Astrocyte of the cerebellum (primary cell): ENCODE measurements around the gene NHS.

Source experiments
- DNase-seq: peaks from one replicate; pipeline ENCODE4 v3.0.0-alpha.2; 2011; ENCODE audit warnings: low read depth
- H3K4me3 ChIP-seq: 2 replicates; pipeline ENCODE4 v1.5.1; 2011; ENCODE audit warnings: mild to moderate bottlenecking, low read depth, low read length, moderate library complexity
- in situ Hi-C: cut with HindIII; loops from 2 replicates; pipeline ENCODE4 v1.10.0; 2017; ENCODE audit warnings: low sequenced_read_pairs
- TF ChIP-seq, protein P1 (sequence below): IDR thresholded peaks from 2 replicates; pipeline ENCODE4 v1.5.1; 2012; ENCODE audit warnings: low read length, low read depth, moderate library complexity, mild to moderate bottlenecking; ENCODE audit errors: missing control alignments

The NHS gene

DNA sequence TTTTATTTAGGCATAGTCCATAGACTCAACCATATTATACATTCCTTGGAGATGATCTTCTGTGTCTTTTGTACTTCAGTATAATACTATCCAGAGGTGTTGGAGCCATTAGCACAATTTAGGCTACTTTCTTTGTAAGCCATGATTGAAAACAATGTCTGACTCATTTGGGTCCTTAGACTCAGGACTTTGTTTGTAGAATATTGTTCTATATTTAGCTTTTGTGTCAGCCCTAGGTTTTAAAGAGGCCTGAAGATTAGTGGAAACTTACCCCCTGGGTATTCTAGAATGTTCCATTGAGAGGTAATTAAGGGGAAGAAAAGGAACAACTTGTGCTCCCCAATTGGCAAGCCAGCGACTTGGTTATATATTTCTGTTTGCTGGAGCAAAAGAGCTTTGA is 217.1 kb downstream of the NHS start:
- H3K4me3 ChIP-seq: no peak overlapping the region
- in situ Hi-C loops: loop anchor here (5.0 kb wide), 2 partner anchors 35 to 95 kb away; no protein-coding TSS in a partner anchor
- TF ChIP-seq, protein P1, sequence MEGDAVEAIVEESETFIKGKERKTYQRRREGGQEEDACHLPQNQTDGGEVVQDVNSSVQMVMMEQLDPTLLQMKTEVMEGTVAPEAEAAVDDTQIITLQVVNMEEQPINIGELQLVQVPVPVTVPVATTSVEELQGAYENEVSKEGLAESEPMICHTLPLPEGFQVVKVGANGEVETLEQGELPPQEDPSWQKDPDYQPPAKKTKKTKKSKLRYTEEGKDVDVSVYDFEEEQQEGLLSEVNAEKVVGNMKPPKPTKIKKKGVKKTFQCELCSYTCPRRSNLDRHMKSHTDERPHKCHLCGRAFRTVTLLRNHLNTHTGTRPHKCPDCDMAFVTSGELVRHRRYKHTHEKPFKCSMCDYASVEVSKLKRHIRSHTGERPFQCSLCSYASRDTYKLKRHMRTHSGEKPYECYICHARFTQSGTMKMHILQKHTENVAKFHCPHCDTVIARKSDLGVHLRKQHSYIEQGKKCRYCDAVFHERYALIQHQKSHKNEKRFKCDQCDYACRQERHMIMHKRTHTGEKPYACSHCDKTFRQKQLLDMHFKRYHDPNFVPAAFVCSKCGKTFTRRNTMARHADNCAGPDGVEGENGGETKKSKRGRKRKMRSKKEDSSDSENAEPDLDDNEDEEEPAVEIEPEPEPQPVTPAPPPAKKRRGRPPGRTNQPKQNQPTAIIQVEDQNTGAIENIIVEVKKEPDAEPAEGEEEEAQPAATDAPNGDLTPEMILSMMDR: no peak
- no peak for DNase-seq

DNA sequence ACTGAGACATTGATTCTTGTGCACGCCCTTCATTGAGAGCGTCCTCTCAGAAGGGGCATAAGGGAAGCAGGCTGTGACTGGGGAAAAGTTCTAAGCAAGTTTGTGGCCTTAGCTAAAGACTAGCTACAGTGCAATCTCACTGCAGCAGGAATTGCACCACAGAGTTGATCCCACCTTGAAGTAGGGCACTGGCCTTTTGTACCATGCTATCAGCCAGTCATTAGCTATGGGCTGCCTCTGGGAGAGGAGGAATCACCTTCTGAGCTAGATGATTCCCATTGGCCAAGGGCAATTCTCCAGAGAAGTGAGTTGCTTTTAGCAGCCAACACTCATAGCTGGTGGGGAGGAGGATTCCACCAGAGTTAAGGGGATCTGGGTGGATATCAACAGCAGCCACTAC is 219.7 kb downstream of the NHS start:
- TF ChIP-seq, protein P1: no peak
- H3K4me3 ChIP-seq: no peak overlapping the region
- in situ Hi-C loops: loop anchor here (5.0 kb wide), 2 partner anchors 37 to 97 kb away; no protein-coding TSS in a partner anchor
- DNase-seq: no peak

DNA sequence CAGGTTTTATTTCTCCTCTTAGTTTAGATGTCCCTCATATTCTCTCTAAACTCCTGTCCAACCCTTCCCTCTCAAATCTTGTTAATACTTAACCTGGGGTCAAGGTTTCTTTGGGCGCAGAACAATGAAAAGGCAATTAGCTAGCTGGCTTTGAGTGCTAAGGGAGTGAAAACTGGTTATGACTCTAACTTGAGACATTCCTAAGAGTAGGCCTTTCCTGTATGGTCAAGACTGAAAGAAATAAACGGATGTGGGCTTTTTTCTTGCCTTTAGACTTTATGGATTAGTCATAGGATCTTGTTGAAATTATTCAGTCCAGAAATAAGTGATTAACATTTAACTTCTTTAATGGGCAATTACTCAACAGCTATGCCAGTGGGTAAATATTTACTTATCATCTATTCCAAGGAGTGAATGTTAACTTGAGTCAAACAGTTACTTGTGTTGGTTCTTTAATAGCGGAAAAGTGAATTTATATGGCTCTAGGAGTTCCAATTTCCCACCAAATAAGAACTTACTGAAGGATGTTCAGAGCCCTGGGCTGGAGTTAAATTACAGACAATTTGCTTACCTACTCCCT is 220.5 kb downstream of the NHS start:
- no peak overlapping the region for H3K4me3 ChIP-seq
- DNase-seq: no peak
- in situ Hi-C loops: no loop called here
- TF ChIP-seq, protein P1: no peak

DNA sequence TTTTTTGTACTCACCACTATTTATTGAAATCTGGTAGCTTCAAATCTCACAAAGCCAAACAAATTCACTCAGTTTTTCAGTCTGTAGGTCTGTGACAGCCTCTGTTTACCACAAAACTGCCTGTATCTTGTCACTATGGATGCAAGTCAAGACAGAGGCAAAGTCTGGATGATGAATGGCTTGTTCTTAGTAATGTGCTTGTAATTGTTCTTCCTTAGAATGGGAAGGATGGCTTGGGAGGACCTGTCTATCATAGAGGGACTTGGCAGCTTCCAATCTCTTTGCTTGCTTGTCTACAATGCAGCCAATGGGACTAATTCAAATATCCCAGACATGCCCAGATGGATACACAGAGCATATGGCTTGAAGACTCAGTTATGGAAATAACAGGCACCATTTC is 221.1 kb downstream of the NHS start:
- H3K4me3 ChIP-seq: no peak overlapping the region
- TF ChIP-seq, protein P1: no peak
- in situ Hi-C loops: no loop called here
- DNase-seq: no peak

DNA sequence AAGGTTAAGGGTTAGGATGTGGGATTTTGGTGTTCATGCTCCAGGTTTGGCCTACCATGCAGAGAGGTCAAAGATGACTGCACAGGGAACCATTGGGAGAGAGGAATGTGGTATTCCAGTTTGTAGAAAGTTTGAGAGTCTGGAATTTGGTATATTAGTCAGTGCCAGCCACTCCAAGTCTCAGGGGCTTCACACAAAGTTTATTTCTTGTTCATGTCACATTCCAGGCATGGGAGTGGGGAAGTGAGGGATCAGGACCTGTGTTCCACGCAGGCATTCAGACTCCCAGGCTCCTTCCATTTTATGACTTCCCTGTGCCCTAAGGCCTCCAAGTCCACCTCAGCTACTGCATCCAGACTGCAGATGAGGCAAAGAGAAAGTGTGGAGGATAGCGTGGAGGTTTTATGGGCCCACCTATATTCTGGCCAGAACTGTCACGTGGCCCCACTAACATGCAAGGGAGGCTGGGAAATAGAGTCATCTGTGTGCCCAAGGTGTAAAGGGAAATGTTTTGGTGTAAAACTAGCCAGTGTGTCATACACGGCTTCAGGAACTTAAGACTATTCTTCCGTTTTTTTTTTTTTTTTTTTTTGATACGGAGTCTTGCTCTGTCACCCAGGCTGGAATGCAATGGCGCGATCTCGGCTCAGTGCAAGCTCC is 221.7 kb downstream of the NHS start:
- no peak overlapping the region for H3K4me3 ChIP-seq
- no peak for DNase-seq
- TF ChIP-seq, protein P1: no peak
- in situ Hi-C loops: no loop called here

DNA sequence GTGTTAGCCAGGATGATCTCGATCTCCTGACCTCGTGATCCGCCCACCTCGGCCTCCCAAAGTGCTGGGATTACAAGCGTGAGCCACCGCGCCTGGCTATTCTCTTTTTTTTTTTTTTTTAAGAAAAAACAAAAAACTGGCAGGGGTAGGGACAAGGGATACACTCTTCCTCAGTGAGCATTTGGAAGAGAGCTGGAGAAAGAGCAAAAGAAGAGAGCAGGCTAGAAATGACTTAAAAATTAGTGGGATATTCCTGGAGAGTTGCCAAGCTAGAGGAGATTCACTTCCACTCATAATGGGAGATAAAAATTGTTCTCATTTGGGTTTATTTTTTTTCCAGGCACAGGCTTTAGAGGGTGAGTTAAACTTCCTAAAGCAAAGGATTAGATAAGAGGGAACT is 222.3 kb downstream of the NHS start:
- DNase-seq: no peak
- in situ Hi-C loops: no loop called here
- TF ChIP-seq, protein P1: no peak
- no peak overlapping the region for H3K4me3 ChIP-seq
